Measurements from ENCODE around the gene CRIM1. TPM values are rescaled to one million over a fixed set of nuclear protein-coding genes. Genes with fewer than 3 reads are reported as not detected.

Gene CRIM1
- total RNA-seq, 2 experiments from 2014 or later = 3.9 to 5.2 TPM

DNA sequence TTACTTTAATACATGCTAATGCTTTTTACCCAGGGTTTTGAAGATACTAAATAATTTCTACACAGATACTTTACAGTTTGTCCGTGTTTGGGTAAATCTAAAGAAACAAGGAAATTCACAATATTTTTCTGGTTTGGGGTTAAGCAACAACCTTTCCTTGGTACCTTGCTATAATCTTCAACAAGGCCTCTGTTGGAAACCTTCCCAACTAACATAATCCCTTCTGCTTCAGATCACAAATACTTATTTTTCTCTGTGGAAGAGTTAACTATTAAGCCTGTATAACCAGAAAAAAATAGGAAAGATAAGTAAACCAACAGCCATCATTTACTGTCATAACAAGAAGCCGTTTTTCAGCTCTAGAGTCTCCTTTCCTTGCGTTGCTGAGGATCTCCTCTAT, 227.4 kb downstream of the CRIM1 start:
- Mint-ChIP-seq H3K27me3 (no peaks in the 10 kb centered on the region), H3K4me1 (peaks cover 9% of the 10 kb centered on the region), H3K4me3 (no peak overlapping the region), H3K36me3 (ENCODE audit: low read depth) (peaks cover 73% of the 10 kb centered on the region), H3K27ac (no peak overlapping the region), H3K9me3 (ENCODE audit: low read depth) (no peaks in the 10 kb centered on the region)
- POLR2A ChIA-PET = no interaction called here
- DNase-seq = no peak
- no peak for ATAC-seq
- intact Hi-C loops (cut with DNase I, micrococcal nuclease) = loop anchor here in 1 of 2 experiments (2.0 kb wide), 1 partner anchor 44 kb away; no protein-coding TSS in a partner anchor
- CTCF ChIA-PET = no interaction called here

GRCh38 chr2:36584148-36584794, 228.7 kb downstream of the CRIM1 start:
- no peaks in the 10 kb centered on the region for H3K4me1 Mint-ChIP-seq
- no peak overlapping the region for H3K4me3 Mint-ChIP-seq
- no peaks in the 10 kb centered on the region for H3K27me3 Mint-ChIP-seq
- ChIA-PET POLR2A (no interaction called here), CTCF (no interaction called here)
- no peaks in the 10 kb centered on the region for H3K9me3 Mint-ChIP-seq (ENCODE audit: low read depth)
- intact Hi-C loops (cut with DNase I, micrococcal nuclease) = no loop called here
- no peak overlapping the region for H3K27ac Mint-ChIP-seq
- peaks cover 64% of the 10 kb centered on the region for H3K36me3 Mint-ChIP-seq (ENCODE audit: low read depth)
- DNase-seq (no peak), ATAC-seq (no peak)

GRCh38 chr2:36586672-36587071, 231.1 kb downstream of the CRIM1 start:
- Mint-ChIP-seq H3K4me3 (no peak overlapping the region), H3K36me3 (ENCODE audit: low read depth) (peaks cover 52% of the 10 kb centered on the region), H3K4me1 (peaks cover 2% of the 10 kb centered on the region), H3K27ac (no peak overlapping the region), H3K27me3 (no peaks in the 10 kb centered on the region), H3K9me3 (ENCODE audit: low read depth) (no peaks in the 10 kb centered on the region)
- DNase-seq (no peak), ATAC-seq (no peak)
- POLR2A ChIA-PET = no interaction called here
- CTCF ChIA-PET = interaction anchor here (0.6 to 0.7 kb wide), 2 partner anchors 47 to 1519 kb away, joined by 3 read pairs; no protein-coding TSS in a partner anchor
- intact Hi-C loops (cut with DNase I, micrococcal nuclease) = loop anchor here in 1 of 2 experiments (2.0 kb wide), 1 partner anchor 78 kb away; no protein-coding TSS in a partner anchor

GRCh38 chr2:36587101-36587500, 231.5 kb downstream of the CRIM1 start:
- H3K4me3 Mint-ChIP-seq = no peak overlapping the region
- POLR2A ChIA-PET = no interaction called here
- H3K4me1 Mint-ChIP-seq = peaks cover 5% of the 10 kb centered on the region
- no peak overlapping the region for H3K27ac Mint-ChIP-seq
- H3K36me3 Mint-ChIP-seq (ENCODE audit: low read depth) = peaks cover 50% of the 10 kb centered on the region
- no peaks in the 10 kb centered on the region for H3K9me3 Mint-ChIP-seq (ENCODE audit: low read depth)
- ATAC-seq = no peak
- CTCF ChIA-PET = interaction anchor here (0.6 kb wide), 1 partner anchor 1519 kb away, joined by 3 read pairs; no protein-coding TSS in a partner anchor
- intact Hi-C loops (cut with DNase I, micrococcal nuclease) = loop anchor here in 1 of 2 experiments (2.0 kb wide), 1 partner anchor 78 kb away; no protein-coding TSS in a partner anchor
- no peaks in the 10 kb centered on the region for H3K27me3 Mint-ChIP-seq
- no peak for DNase-seq

DNA sequence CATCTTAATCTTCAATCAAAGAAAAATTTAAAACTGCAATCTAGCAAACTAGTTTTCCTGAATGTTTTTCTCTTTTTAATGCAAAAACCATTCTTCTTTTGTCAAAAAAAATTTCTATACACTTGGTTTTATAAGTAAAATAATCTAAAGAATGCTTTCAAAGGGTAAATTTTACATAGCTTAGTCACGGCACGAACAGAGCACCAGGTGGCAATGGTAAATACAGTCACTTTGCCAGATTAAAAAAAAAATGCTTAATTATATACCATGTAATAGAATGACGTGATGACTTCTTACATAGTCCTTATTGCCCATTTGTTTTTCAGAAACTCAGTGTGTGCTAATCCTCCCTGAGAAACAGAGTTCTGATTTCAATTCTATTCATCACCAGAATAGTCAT, 232.0 kb downstream of the CRIM1 start:
- H3K4me1 Mint-ChIP-seq = peaks cover 5% of the 10 kb centered on the region
- intact Hi-C loops (cut with DNase I, micrococcal nuclease) = loop anchor here in 1 of 2 experiments (2.0 kb wide), 1 partner anchor 77 kb away; no protein-coding TSS in a partner anchor

GRCh38 chr2:36589230-36589630, 233.7 kb downstream of the CRIM1 start:
- Mint-ChIP-seq H3K36me3 (ENCODE audit: low read depth) (peaks cover 41% of the 10 kb centered on the region), H3K9me3 (ENCODE audit: low read depth) (no peaks in the 10 kb centered on the region), H3K27me3 (no peaks in the 10 kb centered on the region), H3K4me1 (peaks cover 9% of the 10 kb centered on the region), H3K27ac (no peak overlapping the region), H3K4me3 (no peak overlapping the region)
- ChIA-PET POLR2A (no interaction called here), CTCF (no interaction called here)
- ATAC-seq (no peak), DNase-seq (no peak)
- intact Hi-C loops (cut with DNase I, micrococcal nuclease) = no loop called here

More for the DNA sequence above, 232.0 kb downstream of the CRIM1 start:
- Mint-ChIP-seq H3K9me3 (ENCODE audit: low read depth) (no peaks in the 10 kb centered on the region), H3K27ac (no peak overlapping the region), H3K36me3 (ENCODE audit: low read depth) (peaks cover 45% of the 10 kb centered on the region), H3K4me3 (no peak overlapping the region), H3K27me3 (no peaks in the 10 kb centered on the region)
- POLR2A ChIA-PET = no interaction called here
- CTCF ChIA-PET = no interaction called here
- DNase-seq (no peak), ATAC-seq (peak; percentile 26)

DNA sequence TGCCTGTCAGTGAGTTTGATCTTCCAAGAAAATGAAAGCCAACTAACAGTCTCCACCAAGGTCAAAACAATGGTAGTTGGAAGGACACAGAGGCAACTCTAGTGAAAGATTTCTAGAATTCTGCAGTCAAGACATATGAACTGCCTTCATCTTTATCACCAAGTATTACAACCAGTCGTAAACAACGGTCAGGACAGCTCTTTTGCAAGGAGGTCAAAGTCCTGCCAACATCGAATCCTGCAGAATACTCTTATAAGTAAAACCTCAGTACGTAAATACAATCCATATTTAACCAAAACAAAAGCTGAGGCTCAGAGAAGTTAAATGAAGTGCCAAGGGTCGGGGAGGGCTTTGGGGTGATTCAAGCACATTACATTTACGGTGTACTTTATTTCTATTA, 239.3 kb downstream of the CRIM1 start:
- Mint-ChIP-seq H3K27ac (no peak overlapping the region), H3K9me3 (ENCODE audit: low read depth) (no peaks in the 10 kb centered on the region), H3K4me3 (no peak overlapping the region), H3K27me3 (no peaks in the 10 kb centered on the region), H3K36me3 (ENCODE audit: low read depth) (peaks cover 14% of the 10 kb centered on the region), H3K4me1 (peaks cover 34% of the 10 kb centered on the region)
- DNase-seq (no peak), ATAC-seq (no peak)
- CTCF ChIA-PET = interaction anchor here (1.3 kb wide), 1 partner anchor 176 kb away, joined by 4 read pairs; no protein-coding TSS in a partner anchor
- intact Hi-C loops (cut with DNase I, micrococcal nuclease) = no loop called here
- POLR2A ChIA-PET = no interaction called here

DNA sequence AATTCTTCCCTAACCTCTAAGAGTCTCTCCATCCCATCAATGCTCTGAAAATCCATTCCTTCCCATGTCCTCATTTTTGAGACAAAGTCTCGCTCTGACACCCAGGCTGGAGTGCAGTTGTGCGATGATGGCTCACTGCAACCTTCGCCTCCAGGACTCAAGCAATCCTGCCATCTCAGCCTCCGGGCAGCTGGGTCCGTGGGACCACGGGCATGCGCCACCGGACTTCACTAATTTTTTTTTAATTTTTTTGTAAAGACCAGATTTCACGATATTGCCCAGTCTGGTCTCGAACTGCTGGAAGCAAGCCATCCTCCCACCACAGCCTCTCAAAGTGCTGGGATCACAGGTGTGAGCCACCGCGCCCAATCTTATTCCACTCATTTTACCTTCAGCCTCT, 240.8 kb downstream of the CRIM1 start:
- Mint-ChIP-seq H3K9me3 (ENCODE audit: low read depth) (no peaks in the 10 kb centered on the region), H3K27ac (no peak overlapping the region), H3K4me3 (peak overlapping the region; percentile 87), H3K36me3 (ENCODE audit: low read depth) (peaks cover 7% of the 10 kb centered on the region), H3K27me3 (no peaks in the 10 kb centered on the region), H3K4me1 (peaks cover 34% of the 10 kb centered on the region)
- DNase-seq (no peak), ATAC-seq (no peak)
- ChIA-PET POLR2A (no interaction called here), CTCF (no interaction called here)
- intact Hi-C loops (cut with DNase I, micrococcal nuclease) = loop anchor here (2.0 kb wide), 2 partner anchors 240 to 370 kb away; partner anchors contain the start of gene STRN (in 2 of the 2)

DNA sequence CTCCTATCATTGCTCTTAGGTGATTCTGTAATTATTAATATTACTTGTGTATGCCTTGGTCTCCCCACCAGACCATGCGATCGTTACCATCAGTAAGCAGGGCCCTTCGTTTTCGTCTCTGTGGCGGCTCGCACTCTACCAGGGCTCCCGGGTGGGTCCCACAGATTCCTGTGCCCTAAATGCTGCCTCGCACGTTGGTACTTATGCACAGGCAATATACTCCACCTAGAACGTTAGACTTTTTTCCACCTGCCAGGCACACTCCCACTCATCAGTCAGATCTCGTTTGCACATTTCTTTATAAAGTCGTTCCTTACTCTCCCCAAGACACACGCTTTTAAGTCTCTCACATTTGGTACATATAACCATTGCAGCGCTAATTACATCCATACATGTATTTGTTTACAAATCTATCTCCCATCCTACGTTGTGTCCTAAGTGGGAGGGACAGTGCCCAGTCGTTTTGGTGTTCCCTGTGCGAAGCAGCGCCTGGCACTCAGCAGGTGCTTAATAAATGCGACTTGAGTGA, 241.5 kb downstream of the CRIM1 start:
- H3K36me3 Mint-ChIP-seq (ENCODE audit: low read depth) = peaks cover 7% of the 10 kb centered on the region
- CTCF ChIA-PET = no interaction called here

DNA sequence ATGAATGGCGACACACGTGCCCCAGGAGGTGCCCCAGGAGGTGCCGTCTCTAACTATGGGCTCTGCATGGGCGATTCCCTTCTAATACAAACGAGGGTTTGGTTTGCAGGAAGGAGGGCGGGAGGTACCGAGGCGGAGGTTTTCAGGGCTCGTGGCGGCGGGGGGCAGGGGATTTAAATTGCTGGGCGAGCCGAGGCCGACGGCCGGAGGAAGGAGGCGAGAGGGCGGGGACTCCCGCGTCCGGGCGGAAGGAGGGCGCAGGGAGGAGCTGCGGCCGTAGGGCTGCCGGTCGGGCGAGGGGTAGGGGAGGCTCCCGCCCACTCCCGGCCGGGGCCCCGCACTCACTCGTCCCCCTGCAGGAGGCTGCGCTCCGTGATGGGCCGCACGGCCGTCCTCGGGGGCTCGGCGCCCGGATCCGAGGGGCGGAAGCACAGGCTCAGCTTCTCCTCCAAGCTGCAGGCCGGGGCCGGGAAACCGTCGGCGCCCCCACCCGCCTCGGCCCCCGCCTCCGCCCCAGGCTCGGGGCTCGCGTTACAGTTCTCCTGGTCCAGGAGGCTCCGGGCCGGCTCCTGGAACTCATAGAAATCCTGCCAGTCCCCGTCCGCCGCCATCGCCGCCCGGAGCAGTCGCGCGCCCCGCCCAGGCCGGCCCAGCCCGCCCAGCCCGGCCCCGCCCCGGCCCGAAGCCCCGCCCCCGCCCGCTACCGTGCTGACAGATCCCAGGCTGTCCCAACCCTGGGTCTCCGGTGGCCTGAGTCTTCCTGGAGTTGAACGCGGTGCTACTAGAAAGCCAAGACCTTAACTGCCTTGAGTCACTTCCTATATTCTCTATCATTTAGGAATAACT, 242.2 kb downstream of the CRIM1 start, which contains the start of gene FEZ2:
Gene FEZ2, minus strand, starts transcription at position 637 of the 846 bp plus-strand sequence. Its CDS starts 26 bp downstream, at position 611.
- ChIA-PET CTCF (no interaction called here), POLR2A (no interaction called here)
- Mint-ChIP-seq H3K36me3 (ENCODE audit: low read depth) (peaks cover 7% of the 10 kb centered on the region), H3K27ac (peak within 1 kb of the TSS; percentile 92), H3K27me3 (no peaks in the 10 kb centered on the region), H3K4me1 (peaks cover 29% of the 10 kb centered on the region), H3K4me3 (peak within 1 kb of the TSS; percentile 87), H3K9me3 (ENCODE audit: low read depth) (no peaks in the 10 kb centered on the region)
- DNase-seq (peak; percentile 83), ATAC-seq (peak; percentile 94)
- intact Hi-C loops (cut with DNase I, micrococcal nuclease) = loop anchor here (1.0 to 2.0 kb wide), 3 partner anchors 21 to 369 kb away; partner anchors contain the start of gene STRN (in 2 of the 2)

More for the DNA sequence above, 241.5 kb downstream of the CRIM1 start:
- ATAC-seq (no peak), DNase-seq (peak; percentile 15)
- Mint-ChIP-seq H3K9me3 (ENCODE audit: low read depth) (no peaks in the 10 kb centered on the region), H3K27ac (peak overlapping the region; percentile 92), H3K27me3 (no peaks in the 10 kb centered on the region), H3K4me1 (peaks cover 29% of the 10 kb centered on the region), H3K4me3 (peak overlapping the region; percentile 87)
- intact Hi-C loops (cut with DNase I, micrococcal nuclease) = loop anchor here (2.0 kb wide), 2 partner anchors 240 to 370 kb away; partner anchors contain the start of gene STRN (in 2 of the 2)
- POLR2A ChIA-PET = no interaction called here

Measured in activated CD4-positive, alpha-beta T cell treated with anti-CD3 and anti-CD28 coated beads for 36 hours (primary cell).